M059J (cell line): Measurements from ENCODE around the gene MARCOL. TPM values are rescaled to one million over a fixed set of nuclear protein-coding genes. Genes with fewer than 3 reads are reported as not detected.

Experiments used
- DNase-seq: peaks from one replicate; pipeline ENCODE4 v3.0.0-alpha.2; 2012; ENCODE audit warnings: low read depth
- total RNA-seq: library from RNA; depleted of rRNA; stranded (reverse); fragments of >200 nt; shearing (Covaris generic); gene quantifications from 2 replicates; pipeline ENCODE4 v1.2.3, GENCODE V29; 2014; rRNA removed

Gene MARCOL
- not detected in 2 replicates for total RNA-seq

GRCh38 chr5:148238418-148238794 is at the start of gene MARCOL:
Gene MARCOL, plus strand, starts transcription at chr5:148238525. Its CDS starts 73 bp downstream, at chr5:148238598.
- DNase-seq: no peak

- DNase-seq: no peak
Measured at GRCh38 chr5:148191010-148191409, 47.3 kb upstream of the MARCOL start.

GRCh38 chr5:148193202-148193601 is 45.1 kb upstream of the MARCOL start:
- DNase-seq: no peak

- no peak for DNase-seq
Measured at GRCh38 chr5:148201151-148201550, 37.2 kb upstream of the MARCOL start.

- no peak for DNase-seq
Measured at GRCh38 chr5:148202531-148203203, 35.7 kb upstream of the MARCOL start, which contains the start of gene SPINK6. Gene SPINK6, plus strand, starts transcription at chr5:148203042. Its CDS starts 55 bp downstream, at chr5:148203097.

GRCh38 chr5:148205044-148205806 is 33.1 kb upstream of the MARCOL start:
- DNase-seq: no peak

GRCh38 chr5:148205865-148206264 is 32.5 kb upstream of the MARCOL start:
- no peak for DNase-seq

- no peak for DNase-seq
Measured at GRCh38 chr5:148206620-148207019, 31.7 kb upstream of the MARCOL start.

- DNase-seq: no peak
Measured at GRCh38 chr5:148208226-148208625, 30.1 kb upstream of the MARCOL start.

- no peak for DNase-seq
Measured at GRCh38 chr5:148209151-148209770, 29.1 kb upstream of the MARCOL start.

GRCh38 chr5:148214665-148215185 is 23.6 kb upstream of the MARCOL start:
- DNase-seq: no peak

- no peak for DNase-seq
Measured at GRCh38 chr5:148221508-148221907, 16.8 kb upstream of the MARCOL start.

- DNase-seq: peak; percentile 39
Measured at GRCh38 chr5:148224117-148224742, 14.1 kb upstream of the MARCOL start.

GRCh38 chr5:148228392-148228984 is 9.8 kb upstream of the MARCOL start:
- no peak for DNase-seq

GRCh38 chr5:148229840-148230239 is 8.5 kb upstream of the MARCOL start:
- DNase-seq: no peak

GRCh38 chr5:148230240-148230639 is 8.1 kb upstream of the MARCOL start:
- no peak for DNase-seq

GRCh38 chr5:148237785-148238417 is 424 bp upstream of the MARCOL start:
- DNase-seq: no peak

GRCh38 chr5:148248894-148249293 is 10.6 kb downstream of the MARCOL start:
- peak; percentile 12 for DNase-seq

- no peak for DNase-seq
Measured at GRCh38 chr5:148255456-148255855, 17.1 kb downstream of the MARCOL start.

- no peak for DNase-seq
Measured at GRCh38 chr5:148259288-148259687, 21.0 kb downstream of the MARCOL start.

- no peak for DNase-seq
Measured at GRCh38 chr5:148261221-148261620, 22.9 kb downstream of the MARCOL start.
